ENCODE results near the gene LGALS7B. TPM values are rescaled to one million over a fixed set of nuclear protein-coding genes. Genes with fewer than 3 reads are reported as not detected.
"Not testable (repeated sequence)": the region's sequence is repeated elsewhere in the genome, so short reads cannot be mapped to it uniquely, and the experiment has no call there.

Gene LGALS7B
- total RNA-seq, 4 donors from 2014 or later: 3,936 to 6,716 (median 4,891) TPM

GRCh38 chr19:38784224-38784623 lies 4.8 kb upstream of the LGALS7B start:
- TF ChIP-seq CTCF (IDR thresholded peaks at IDR 0.05) (no peak), POLR2A (IDR thresholded peaks at IDR 0.05) (no peak)
- H3K4me3 ChIP-seq (ENCODE audit: low read depth, poor library complexity, severe bottlenecking): no peak overlapping the region
- 61 to 63% methylated on average over 3 of the region's 3 CpGs for WGBS, 2 donors
- DNase-seq (ENCODE audit: low spot score in 2 of 2): no peak
- intact Hi-C loops (cut with DNase I; ENCODE audit: low total_unique reads): no loop called here

- no peak for DNase-seq (ENCODE audit: low spot score in 2 of 2)
- intact Hi-C loops (cut with DNase I; ENCODE audit: low total_unique reads): no loop called here
- 96 to 99% methylated on average over 6 to 7 of the region's 7 CpGs for WGBS, 2 donors
- TF ChIP-seq CTCF (IDR thresholded peaks at IDR 0.05) (no peak), POLR2A (IDR thresholded peaks at IDR 0.05) (no peak)
- no peak overlapping the region for H3K4me3 ChIP-seq (ENCODE audit: low read depth, poor library complexity, severe bottlenecking)
These were observed 3.8 kb upstream of the LGALS7B start for GRCh38 chr19:38785187-38785699.

- intact Hi-C loops (cut with DNase I; ENCODE audit: low total_unique reads); H3K4me3 ChIP-seq (ENCODE audit: low read depth, poor library complexity, severe bottlenecking); DNase-seq (ENCODE audit: low spot score in 2 of 2): not testable (repeated sequence)
- 73 to 89% methylated on average over 3 of the region's 3 CpGs for WGBS, 2 donors
These were observed 2.9 kb upstream of the LGALS7B start for GRCh38 chr19:38786061-38786460.

GRCh38 chr19:38786572-38787265 lies 2.3 kb upstream of the LGALS7B start:
- no peak for DNase-seq (ENCODE audit: low spot score in 2 of 2)
- intact Hi-C loops (cut with DNase I; ENCODE audit: low total_unique reads): no loop called here
- TF ChIP-seq POLR2A (IDR thresholded peaks at IDR 0.05) (no peak), CTCF (IDR thresholded peaks at IDR 0.05) (no peak)
- WGBS, 2 donors: 47 to 50% methylated on average over 11 of the region's 11 CpGs
- H3K4me3 ChIP-seq (ENCODE audit: low read depth, poor library complexity, severe bottlenecking): no peak overlapping the region

GRCh38 chr19:38790507-38791403 lies 1.8 kb downstream of the LGALS7B start:
- H3K4me3 ChIP-seq (ENCODE audit: low read depth, poor library complexity, severe bottlenecking); intact Hi-C loops (cut with DNase I; ENCODE audit: low total_unique reads); DNase-seq (ENCODE audit: low spot score in 2 of 2): not testable (repeated sequence)
- WGBS, 2 donors: 45% methylated on average over 10 of the region's 49 CpGs; no CpG with 5 or more reads in 1 of the 2 donors

- no CpG with 5 or more reads among the region's 40 CpGs for WGBS, 2 donors
- H3K4me3 ChIP-seq (ENCODE audit: low read depth, poor library complexity, severe bottlenecking); intact Hi-C loops (cut with DNase I; ENCODE audit: low total_unique reads); DNase-seq (ENCODE audit: low spot score in 2 of 2): not testable (repeated sequence)
These were observed 2.6 kb downstream of the LGALS7B start for GRCh38 chr19:38791451-38792064.
